ENCODE measurements around the gene POU6F2.

POU6F2 gene

DNA sequence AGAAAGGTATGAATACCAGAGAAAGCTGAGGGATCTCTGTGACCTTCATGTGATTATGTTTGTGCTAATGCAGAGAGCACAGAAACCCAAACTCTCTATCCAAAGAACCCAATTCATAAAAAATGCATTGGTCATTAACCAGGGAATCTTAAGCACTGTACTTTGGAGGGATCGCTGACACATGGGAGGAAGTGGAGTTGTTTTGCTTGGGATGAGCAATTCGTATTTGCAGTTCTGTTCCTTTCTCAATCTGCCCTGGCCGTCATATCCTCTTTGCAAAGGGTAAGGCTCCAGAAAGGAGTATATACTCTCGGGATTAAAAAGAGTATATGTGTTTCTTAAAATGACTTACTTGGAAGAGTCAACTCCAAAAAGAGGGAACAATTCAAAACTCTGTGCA lies 221.3 kb downstream of the POU6F2 start:
- no peak for DNase-seq

DNA sequence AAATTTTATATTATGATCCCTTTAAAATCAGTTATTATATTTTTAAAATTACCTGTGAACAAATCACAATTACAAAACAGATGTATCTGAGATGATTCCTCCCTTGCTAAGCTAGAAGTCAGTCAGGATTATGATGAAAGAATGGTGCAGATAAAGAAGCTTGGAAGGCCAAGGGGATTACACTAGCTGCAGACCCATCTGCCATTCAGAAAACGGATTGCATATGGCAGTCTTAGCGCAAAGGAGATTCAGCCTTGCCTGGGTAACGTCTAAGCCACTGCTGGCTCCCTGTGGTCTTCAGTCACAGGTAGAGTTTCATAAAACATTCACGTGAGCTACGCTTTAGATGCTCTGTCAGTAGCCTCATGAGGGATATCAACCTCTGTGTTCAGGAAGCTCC lies 222.2 kb downstream of the POU6F2 start:
- no peak for DNase-seq

DNA sequence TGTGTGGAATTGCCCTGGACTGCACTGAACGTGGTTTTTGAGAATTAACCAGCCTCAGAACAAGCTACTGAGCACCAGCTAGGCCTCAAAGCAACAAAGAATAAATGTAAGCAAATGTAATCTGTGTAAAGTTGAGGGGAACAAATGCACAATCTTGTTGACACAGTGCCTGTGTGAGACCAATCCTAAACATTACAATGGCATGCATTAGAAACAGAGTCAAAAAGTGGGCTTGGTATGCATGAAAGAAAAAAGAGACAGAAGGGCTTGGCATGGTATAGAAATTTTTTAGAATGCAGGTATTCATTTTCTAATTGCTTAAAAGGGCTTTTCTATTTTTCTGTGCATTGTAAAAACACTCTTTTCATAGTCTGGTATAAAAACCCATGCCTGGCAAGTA lies 224.3 kb downstream of the POU6F2 start:
- DNase-seq, result no peak

DNA sequence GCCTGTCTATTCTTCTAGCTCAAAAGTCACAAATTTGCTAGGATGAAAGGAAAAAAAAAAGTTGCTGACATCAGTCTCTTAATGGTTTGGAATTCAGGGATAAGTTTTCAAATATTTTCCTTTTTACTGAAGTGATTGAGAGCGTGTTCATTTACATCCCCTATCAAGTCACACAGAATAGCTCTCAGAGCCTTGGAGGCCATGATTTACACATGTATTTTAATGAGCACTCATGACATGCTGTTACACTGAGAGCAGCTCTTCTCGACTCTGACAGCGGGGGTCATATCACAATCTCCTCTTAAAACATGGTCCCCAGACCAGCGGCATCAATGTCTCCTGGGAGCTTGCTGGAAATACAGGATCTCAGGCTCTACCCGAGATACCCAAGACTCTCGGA lies 232.7 kb downstream of the POU6F2 start:
- no peak for DNase-seq

DNA sequence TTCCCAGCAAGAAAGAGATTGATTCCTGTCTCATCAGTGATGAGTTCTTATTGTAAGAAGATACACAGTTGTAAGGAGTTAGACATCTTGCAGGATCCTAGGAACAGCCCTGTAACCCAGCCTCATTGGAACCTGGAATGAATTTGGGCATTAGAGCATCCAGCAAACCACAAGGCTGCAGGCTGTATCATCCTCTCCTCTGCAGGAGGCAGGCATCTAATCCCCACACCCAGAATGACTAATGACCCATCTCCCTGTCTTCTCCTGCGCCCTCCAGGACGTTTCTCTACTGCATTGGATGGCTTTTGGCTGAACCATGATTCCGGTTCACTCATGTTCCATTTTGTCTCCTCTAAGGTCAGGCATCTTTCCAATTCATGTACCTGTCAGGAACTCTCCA lies 233.9 kb downstream of the POU6F2 start:
- DNase-seq, result no peak

DNA sequence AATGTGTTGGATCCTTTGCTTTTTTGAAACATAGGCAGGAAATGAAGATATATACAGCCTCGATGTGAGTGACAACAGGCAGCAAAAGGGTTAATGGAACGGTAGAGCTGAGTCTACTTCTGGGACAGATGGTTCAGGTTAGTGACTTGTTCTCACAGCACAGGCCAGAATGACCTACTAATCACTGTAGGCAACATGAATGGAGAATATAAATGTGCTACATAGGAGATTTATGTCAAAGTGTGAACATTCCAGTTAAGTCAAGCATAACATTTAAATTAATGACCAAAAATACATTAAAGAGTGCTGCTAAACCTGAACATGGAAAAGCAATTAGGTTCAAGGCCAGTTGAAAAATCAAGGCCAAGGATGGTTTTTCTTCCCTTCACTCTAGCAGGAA lies 235.2 kb downstream of the POU6F2 start:
- no peak for DNase-seq

DNA sequence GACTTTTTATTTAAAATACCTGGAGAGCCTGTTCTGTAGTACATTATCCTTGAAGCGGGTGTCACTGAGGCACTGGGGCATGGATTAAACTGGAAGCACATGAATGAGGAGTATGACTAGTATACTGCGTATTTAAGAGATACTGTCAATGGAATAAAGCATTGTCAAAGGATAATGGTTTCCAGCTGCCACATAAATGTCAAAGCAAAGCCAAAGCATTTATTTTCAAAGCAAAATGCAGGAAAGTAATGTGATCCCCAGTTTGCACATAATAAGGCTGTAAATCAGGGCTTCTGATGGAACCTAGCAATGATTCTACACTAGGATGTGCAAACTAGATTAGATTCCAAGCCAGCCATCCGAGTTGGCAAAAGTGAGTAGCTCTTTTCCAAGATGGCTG lies 240.1 kb downstream of the POU6F2 start:
- DNase-seq, result no peak

DNA sequence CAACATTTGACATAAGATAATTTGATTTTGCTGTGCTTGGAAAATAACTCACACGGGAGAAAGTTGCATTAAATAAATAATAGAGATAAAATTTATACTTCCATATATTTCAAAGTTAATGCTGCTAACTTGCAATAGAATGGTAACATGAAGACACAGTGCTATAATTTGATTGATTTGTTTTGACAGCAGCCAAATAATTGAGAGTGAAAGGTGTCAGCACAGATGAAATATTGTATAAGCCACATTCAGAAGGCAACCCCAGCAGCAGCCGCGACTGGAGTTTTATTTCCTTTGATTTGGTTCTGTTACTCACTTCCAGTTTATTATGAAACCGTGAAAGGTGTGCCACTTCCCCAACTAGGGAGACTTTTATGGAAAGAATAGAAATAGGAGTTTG lies 242.2 kb downstream of the POU6F2 start:
- no peak for DNase-seq

DNA sequence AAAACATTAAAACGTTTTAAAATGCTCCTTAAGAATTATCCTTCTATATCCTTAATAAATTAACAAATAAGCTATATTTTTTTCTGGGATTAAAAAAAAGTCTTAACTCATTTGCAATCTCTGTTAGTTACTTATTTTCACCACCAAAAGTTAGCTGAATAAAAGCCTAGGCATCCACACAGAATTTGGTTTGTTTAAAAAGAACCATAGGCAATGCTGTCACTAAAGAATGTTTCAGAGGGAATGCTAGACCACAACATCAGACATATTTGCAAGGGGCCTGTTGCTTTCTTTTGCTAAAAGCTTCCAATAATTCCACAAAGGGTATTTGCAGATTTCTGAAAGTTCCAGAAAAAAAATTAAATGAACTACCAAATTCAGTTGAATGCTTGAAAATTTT lies 244.2 kb downstream of the POU6F2 start:
- DNase-seq, result no peak

DNA sequence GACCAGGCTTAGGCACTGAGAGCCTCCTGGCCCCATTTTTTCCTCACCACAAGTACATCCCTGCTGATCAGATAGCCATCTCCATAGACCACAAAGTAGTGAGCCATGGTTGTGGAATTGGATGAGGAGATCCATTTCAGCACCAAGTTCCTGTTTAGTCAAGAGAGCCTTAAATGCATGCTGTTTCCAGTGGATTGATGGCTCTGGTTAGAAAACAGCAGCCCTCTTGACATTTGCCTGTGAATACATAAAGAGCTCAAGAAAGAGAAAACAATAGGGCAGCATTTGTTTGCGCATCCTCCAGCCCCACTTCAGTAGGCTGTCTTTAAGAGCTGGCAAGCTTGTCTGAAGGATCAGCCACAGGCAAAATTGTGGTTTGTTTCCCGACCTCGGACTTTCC lies 251.2 kb downstream of the POU6F2 start:
- DNase-seq, result no peak

DNA sequence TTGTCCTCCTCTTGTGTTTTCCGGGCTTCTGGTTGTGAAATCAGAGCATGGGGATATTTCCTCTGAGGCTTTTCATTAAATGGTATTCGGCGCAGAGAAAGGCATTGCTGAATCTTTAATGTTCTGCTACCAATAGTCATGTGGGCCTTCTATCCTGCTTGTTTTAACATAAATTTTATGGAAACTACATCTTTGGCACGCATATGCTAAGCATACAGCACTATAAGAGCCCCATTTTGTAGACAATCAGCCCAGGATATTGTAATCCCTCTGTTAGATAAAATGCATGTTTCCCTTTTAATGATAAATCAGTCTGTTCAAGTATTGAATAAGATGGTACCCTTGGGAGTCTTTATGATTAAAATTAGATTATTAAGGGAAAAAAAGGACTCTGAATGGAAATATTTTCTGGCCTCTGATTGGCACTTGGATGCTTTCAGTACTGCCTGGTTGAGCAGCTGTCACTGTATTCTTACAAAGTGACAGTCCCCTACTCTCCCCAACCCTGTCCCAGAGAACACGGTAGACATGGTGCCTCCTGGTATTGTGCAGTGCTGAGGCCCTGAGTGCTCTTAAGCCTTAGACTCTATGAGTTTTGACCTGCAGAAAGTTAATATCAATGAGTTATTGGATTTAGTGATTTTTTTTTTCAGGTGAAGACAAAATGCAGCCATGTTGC lies 256.3 kb downstream of the POU6F2 start:
- DNase-seq, result no peak

DNA sequence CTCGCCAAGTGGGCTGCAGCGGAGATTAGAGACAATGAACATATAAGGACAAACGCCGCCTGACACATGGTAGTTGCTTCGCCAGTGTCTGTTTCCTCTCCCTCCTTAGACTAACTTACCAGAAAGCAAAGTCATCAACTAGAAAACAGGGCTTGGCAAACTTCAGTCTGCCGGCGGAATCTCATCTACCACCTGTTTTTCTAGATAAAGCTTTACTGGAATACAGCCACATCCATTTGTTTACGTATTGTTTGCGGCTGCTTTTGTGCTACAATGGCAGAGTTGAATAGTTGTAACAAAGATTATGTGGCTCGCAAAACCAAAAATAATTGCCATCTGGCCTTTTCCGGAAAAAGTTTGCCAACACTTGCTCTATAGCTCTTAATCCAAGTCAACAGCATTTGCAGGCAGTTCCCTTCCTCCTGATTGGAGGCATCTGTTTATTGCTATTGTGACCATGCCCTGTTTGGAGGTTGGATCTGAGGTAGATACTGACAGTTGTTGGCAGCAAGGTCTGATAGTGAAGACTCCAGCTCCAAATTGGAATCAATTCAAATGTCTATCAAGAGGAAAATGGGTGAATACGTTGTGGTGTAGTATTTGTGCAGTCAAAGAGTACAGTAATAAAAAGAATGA lies 260.6 kb downstream of the POU6F2 start:
- no peak for DNase-seq

DNA sequence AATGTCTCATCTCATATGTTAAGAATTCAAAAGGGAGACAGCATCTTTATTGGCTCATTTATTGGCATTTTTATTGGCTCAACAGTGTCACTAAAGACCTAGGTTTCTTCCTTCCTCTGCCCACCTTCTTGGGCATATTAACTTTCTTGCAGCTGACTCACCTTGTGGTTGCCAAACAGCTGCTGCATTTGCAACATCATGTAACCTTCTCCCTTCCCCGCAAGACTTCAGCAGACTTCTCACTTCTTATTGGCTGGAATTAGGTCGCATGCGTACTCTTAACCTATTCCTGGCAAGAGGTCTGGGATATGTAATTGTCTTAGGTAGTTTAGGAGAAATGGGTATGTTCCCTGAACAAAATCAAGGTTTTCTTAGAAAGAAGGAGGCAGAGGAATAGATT lies 263.2 kb downstream of the POU6F2 start:
- no peak for DNase-seq

DNA sequence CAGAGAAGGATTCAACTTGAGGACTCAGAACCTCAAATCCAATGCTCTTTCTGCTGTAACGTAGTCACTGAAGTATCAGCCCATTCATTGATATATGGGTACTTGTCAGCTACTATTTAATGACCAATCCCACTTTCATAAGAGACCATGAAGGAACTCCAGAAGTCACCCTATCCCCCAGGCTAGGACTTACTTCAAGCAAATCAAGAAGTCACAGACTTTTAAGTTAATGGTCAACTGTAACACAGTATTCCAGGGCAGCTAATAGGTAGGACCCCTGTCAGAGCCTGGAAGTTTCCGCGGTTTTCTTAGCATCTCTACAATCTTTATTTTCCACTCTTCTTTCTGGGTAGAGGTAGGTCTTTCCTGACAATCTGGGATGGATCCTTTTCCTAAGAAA lies 269.9 kb downstream of the POU6F2 start:
- no peak for DNase-seq

DNA sequence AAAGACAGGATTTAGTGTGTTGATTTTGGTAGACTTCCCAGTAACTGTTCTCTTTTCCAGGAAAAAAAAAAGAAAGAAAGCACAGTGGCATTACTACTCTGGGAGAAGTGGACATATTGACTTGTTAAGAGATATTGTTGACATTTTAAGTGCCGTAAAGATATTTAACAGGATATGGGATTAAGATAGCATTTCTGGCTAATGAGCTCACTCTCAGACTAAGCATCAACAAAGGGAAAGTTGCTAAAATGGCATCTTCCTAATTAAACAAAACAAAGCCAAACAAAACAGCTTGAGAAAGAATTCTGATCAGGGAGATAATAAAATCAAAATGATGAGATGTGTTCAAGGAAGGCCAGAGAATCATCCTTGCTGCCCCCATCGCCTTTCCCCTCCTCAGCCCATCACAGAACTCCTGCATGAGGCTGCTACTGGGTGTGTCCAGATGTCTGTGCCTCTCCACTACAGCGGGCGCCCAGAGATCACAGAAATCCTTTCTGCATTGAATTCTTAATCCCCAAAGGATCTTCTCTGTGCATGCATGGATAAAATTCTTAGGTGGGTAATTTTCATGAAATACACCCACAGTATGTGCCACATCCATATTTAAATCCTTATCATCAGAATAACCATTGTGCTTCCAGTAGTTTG lies 270.5 kb downstream of the POU6F2 start:
- DNase-seq, result no peak

DNA sequence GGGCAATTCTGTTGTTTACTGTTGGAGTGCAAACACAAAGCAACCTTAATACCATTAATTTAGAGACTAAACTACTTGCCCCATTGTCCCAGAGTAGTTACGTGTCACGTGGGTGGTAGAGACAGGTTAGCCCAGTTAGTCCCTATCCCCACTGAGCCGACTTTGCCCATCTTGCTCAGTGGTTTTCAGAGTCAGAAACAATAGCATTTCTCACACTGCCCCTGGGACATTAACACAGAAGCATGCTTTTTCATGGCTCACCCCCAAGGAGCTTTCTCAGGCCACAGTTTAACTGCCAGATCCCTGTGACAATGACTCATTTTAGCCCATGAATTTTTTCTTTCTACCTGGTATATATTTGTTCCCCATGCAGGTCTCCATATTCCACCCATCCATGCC lies 271.0 kb downstream of the POU6F2 start:
- DNase-seq, result no peak

DNA sequence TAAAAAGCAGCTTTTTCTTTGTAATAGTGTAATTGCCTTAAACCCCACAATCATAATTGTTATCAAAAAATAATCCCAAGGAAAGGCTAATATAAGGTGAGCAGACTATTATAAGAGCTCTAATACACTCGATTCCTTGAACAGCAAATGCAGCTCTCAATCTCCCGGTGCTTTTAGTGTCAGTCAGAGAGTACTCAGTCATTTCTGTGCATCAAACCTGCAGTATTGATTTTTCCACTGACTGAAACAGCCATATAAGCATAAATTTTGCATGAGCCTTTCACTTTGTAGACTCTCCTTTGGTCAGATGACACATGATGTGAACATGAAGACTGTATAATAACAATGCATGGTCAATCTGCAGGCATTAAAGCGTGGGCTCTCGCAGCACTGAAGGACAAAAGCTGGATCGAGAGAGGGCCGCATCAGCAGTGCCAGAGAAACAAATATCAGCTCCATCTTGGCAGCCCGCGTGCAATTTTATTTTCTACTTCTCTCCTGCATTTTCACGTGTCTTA lies 272.0 kb downstream of the POU6F2 start:
- DNase-seq, result no peak

DNA sequence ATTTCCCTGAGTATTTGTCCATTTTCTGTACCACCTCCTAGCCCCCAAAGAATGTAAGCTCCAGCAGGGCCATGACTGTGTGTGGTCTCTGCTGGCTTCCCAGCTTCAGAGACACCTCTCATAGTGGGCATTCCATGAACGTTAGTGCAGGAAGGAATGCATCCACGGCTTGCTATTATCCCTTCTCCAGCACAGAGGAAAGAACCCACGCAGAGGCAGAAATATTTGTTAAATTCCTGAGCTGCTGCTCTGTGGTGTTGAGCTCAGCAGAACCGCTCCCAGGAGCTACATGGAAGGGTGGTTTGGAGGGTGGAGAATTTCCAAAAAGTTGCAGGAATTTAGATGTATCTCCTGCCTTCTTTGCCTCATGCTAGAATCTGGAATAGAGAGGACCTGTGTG lies 275.2 kb downstream of the POU6F2 start:
- no peak for DNase-seq

DNA sequence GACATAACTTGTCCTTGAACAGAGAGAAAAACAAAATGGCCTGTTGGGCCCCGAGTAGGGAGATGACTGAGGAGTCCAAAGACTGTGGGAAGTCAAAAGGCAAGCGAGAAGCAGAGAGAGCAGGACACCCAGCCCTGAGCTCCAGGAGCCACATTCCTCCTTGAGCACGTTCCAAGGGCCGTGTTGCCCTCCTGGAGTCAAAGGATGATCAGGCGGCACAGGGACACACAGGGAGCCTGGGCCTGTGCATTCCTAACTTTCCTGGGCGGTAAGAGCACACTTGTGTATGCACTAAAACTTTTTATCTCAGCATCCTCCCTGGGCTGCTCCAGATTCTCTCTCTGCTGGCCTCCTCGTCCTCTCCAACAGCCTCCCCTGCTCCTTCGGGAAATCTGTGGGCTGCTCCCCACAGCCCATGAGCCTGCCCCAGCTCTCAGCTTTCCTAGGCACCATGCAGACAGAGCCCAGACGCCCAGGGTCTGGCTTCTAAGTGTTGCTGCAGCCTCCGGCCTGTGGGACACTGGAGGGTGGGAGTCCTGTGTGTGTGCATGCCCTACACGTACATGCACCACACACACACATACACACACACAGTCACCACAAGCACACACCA lies 281.8 kb downstream of the POU6F2 start:
- DNase-seq, result no peak

DNA sequence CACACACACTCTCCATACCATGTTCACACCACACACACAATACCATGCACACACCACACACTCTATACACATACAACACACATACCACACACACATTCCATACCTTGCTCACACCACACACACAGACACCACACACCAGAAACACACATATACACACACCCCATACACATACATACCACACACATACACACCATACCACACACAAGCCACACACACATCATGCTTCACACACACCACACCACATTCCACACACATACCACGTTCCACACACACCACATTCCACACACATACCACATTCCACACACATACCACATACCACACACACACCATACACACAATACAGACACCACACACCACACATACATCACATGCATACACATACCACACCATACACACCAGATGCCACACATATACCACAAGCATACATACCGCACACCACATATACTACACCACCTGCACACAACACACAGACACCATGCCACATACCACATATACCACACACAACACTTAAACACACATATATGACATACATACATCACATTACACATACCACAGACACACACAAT lies 282.7 kb downstream of the POU6F2 start:
- DNase-seq, result no peak

DNA sequence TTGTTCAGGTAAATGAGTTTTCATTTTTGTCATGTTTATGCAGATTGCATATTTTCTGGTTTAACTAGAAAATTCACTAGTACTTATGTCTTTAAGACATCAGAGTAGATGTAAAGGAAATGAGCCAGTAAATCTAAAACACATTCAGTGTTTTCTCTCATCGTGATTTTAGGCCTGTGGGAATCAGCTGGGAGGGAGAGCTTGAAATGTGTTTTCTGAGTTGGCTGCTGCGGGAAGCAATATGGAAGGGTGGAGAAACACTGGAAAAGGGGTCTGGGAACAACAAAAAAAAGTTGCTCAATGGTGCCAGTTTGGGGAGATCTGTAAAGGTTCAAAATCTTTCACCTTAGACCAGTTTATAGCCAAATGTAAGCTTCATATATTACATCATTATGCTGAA lies 284.1 kb downstream of the POU6F2 start:
- no peak for DNase-seq

DNA sequence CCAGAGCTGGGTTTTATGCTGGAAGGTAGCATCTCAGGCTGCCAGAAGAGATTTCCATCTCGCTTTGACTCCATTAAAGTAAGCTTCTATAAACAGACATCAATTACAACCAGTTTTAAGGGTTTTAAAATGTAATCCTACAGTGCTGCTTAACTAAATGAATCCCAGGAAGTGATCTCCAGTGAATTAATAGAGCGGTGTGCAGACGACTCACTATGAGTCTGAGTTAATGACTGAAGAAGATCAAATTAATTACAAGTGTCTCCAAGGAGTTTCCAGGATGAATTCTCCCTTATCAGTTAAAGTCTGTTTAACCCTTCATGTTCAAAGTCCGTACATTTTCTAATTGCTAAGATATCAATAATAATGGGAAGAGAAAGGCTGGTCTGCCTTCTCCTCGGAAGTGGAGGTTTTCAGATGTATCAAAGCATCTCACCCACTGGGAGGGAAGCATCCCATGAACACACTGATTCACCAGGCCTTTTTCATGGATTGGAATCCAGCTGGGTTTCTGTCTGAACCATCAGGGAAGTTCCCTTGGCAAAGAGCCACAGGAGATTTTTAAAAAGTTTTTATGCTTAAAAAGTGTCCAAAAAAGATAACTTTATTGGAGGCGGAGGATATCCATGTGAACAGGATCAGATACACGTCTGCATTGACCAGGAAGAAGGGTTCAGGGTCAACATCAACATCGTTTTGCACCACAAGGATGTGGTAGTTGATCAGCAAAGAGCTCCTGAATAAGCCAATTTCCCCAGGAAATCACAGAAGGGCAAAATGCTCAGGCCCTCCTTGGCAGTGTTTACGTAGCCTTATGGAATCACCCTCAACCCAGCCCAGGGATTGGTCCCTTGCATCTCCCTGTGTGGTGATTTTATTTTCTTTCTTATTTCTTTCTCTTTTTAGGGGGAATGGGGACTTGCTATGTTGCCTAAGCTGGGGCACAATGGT lies 288.2 kb downstream of the POU6F2 start:
- no peak for DNase-seq
